CD4-positive, alpha-beta T cell treated with Interleukin-12 subunit alpha and Interleukin-12 subunit beta, for 1 hour (primary cell): Measurements from ENCODE around the gene DHPS.

ENCODE experiments used
- DNase-seq: peaks from one replicate; pipeline ENCODE4 v3.0.0-alpha.2; 2020

Gene DHPS

GRCh38 chr19:12642506-12642905, 39.2 kb downstream of the DHPS start:
- no peak for DNase-seq

GRCh38 chr19:12641456-12641855, 40.2 kb downstream of the DHPS start:
- no peak for DNase-seq

GRCh38 chr19:12639901-12640613, 41.6 kb downstream of the DHPS start:
- DNase-seq = peak; percentile 87

- no peak for DNase-seq
Observed at GRCh38 chr19:12638611-12639182, 43.0 kb downstream of the DHPS start.

- DNase-seq = no peak
Observed at GRCh38 chr19:12636631-12637030, 45.0 kb downstream of the DHPS start.

- no peak for DNase-seq
Observed at GRCh38 chr19:12629215-12629614, 52.5 kb downstream of the DHPS start.

GRCh38 chr19:12628040-12629022, 53.3 kb downstream of the DHPS start:
- DNase-seq = no peak

- no peak for DNase-seq
Observed at GRCh38 chr19:12626958-12627357, 54.7 kb downstream of the DHPS start.
